ENCODE data around the gene PRODH. TPM values are rescaled to one million over a fixed set of nuclear protein-coding genes. Genes with fewer than 3 reads are reported as not detected.
"Not testable (repeated sequence)": the region's sequence is repeated elsewhere in the genome, so short reads cannot be mapped to it uniquely, and the experiment has no call there.

The PRODH gene
- total and polyA plus RNA-seq, 5 donors from 2014 or later, result not detected

DNA sequence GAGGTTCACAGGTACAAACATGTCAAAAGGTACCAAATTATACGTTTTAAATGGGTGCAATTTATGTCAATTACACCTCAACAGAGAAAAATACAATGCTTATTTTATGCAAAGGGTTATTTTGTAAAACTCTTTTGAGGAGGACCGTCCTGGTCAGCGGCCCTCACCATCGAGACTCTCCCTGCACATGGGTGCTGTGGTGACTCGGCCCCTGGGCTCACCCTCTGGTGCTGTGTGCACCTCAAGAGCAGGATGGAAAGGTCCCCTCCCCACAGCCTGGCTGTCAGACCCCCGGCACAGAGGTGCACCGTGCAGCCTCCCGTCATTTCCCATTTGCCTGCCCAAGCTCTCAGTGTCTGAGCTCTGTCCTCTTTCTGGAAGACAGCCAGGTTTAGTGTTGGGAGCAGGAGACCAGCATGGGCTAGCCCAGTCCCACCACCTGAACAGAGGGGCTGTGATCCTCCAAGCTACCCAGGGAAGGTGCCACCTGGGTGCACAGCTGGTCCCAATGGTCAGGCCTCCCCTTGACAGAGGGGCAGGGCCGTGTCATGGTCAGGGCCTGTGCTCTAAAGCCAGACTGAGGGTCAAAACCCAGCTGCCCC lies 41.8 kb upstream of the PRODH start:
- ATAC-seq (ENCODE audit: low read depth in 2 of 2), result no peak
- no peaks in the 10 kb centered on the region for H3K4me1 Mint-ChIP-seq
- H3K9me3 Mint-ChIP-seq, result peaks cover 0 to 11% (median 1%) of the 10 kb centered on the region in 7 donors

DNA sequence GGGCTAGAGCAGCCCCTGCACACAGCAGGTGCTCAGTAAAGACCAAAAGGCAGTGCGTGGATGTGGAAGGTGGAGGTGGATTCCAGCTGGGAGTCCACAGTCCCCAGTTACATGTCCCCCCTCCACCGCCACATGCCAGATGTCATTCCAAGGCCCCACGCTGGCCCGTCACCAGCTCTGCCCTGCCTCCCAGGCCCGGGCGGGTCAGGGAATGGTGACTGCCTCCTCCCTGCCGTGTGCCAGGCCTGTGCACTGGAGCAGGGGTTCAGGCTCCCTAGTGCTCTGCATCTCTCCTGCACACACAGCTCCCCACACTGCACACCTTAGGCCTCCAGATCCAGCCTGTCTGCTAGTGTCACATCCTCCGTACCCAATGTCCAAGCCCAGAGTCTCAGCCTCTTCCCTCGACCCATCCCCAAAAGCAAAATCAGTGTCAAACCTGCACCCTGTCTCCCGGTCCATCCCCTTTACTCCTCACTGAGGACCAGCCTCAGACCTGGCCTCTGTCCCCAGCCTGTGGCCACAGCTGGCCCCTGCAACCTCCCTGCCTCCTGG lies 40.2 kb upstream of the PRODH start:
- H3K27me3 ChIP-seq (ENCODE audit: control insufficient read depth, insufficient read depth, low read length), result no peaks in the 10 kb centered on the region
- DNase-seq, result no peak
- H3K9me3 ChIP-seq (ENCODE audit: control insufficient read depth in 2 of 2, low read length in 2 of 2), result peaks cover 4 to 11% of the 10 kb centered on the region in 2 experiments
- peaks cover 5% of the 10 kb centered on the region for H3K27me3 Mint-ChIP-seq
- H3K4me3 ChIP-seq (ENCODE audit: low read depth, low read length), result no peak overlapping the region
- no peaks in the 10 kb centered on the region for H3K36me3 ChIP-seq (ENCODE audit: control insufficient read depth, insufficient read depth, low read length)
- no peak overlapping the region for H3K27ac Mint-ChIP-seq
- H3K4me1 Mint-ChIP-seq, result peaks cover 0 to 3% (median 0%) of the 10 kb centered on the region in 4 donors
- no peak overlapping the region for H3K4me3 Mint-ChIP-seq
- H3K36me3 Mint-ChIP-seq, result peaks cover 5% of the 10 kb centered on the region
- no peak overlapping the region for H3K27ac ChIP-seq (ENCODE audit: insufficient read depth, low read length, poor library complexity, severe bottlenecking)
- no peaks in the 10 kb centered on the region for H3K4me1 ChIP-seq (ENCODE audit: control insufficient read depth, insufficient read depth, low read length, poor library complexity, severe bottlenecking)
- ATAC-seq (ENCODE audit: low read depth in 2 of 2), result no peak
- peaks cover 0 to 9% (median 1%) of the 10 kb centered on the region in 7 donors for H3K9me3 Mint-ChIP-seq

More for the DNA sequence above, 41.8 kb upstream of the PRODH start:
- no peak overlapping the region for H3K27ac Mint-ChIP-seq
- no peaks in the 10 kb centered on the region for H3K4me1 ChIP-seq (ENCODE audit: control insufficient read depth, insufficient read depth, low read length, poor library complexity, severe bottlenecking)
- peaks cover 5% of the 10 kb centered on the region for H3K27me3 Mint-ChIP-seq
- H3K36me3 ChIP-seq (ENCODE audit: control insufficient read depth, insufficient read depth, low read length), result no peaks in the 10 kb centered on the region
- H3K27me3 ChIP-seq (ENCODE audit: control insufficient read depth, insufficient read depth, low read length), result no peaks in the 10 kb centered on the region
- peaks cover 4 to 11% of the 10 kb centered on the region in 2 experiments for H3K9me3 ChIP-seq (ENCODE audit: control insufficient read depth in 2 of 2, low read length in 2 of 2)
- H3K27ac ChIP-seq (ENCODE audit: insufficient read depth, low read length, poor library complexity, severe bottlenecking), result no peak overlapping the region
- no peak for DNase-seq
- H3K4me3 ChIP-seq (ENCODE audit: low read depth, low read length), result no peak overlapping the region
- no peak overlapping the region for H3K4me3 Mint-ChIP-seq
- peaks cover 5% of the 10 kb centered on the region for H3K36me3 Mint-ChIP-seq

DNA sequence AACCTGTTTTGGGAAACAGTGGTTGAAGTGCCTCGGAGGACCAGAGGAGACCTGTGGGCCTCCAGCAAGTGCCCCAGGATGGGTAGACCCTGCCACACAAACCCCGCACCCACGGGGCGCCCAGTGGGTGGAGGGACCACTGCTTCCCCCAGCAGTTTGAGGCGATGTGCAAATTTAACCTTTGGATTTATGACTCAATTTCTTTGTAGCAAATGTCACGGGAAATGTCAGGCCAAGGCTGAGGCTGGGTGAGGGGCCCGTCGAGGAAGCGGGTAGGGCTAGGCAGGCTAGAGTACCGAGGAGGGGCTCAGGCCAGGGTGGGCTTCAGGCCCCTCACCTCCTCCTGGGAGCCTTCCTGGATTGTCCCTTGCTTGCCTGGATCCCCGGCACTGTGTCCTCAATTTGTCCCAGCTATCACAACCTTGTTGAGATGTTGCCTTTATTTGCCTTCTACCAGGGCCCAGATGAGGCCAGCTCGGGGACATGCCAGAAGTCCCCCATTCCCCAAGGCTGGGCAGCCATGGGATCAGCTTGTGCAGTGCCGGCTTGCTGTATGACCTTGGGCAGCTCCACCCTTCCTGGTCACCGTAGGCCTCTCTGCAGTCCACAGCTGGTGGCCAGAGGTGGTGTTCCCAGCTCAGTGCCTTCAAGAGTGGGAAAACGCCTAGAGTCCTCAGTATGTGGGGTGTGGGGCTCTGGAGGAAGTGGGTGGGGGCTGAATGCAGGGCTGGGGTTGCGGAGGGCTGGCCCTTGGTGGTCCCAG lies 39.5 kb upstream of the PRODH start:
- Mint-ChIP-seq H3K27me3 (peaks cover 5% of the 10 kb centered on the region), H3K27ac (no peak overlapping the region), H3K36me3 (peaks cover 5% of the 10 kb centered on the region), H3K9me3 (peaks cover 0 to 7% (median 1%) of the 10 kb centered on the region in 7 donors), H3K4me1 (peaks cover 0 to 3% (median 0%) of the 10 kb centered on the region in 4 donors), H3K4me3 (peak overlapping the region in 1 of 4 donors; percentile 24)
- Histone ChIP-seq H3K27ac (ENCODE audit: insufficient read depth, low read length, poor library complexity, severe bottlenecking) (no peak overlapping the region), H3K4me3 (ENCODE audit: low read depth, low read length) (no peak overlapping the region), H3K4me1 (ENCODE audit: control insufficient read depth, insufficient read depth, low read length, poor library complexity, severe bottlenecking) (peaks cover 4% of the 10 kb centered on the region), H3K9me3 (ENCODE audit: control insufficient read depth in 2 of 2, low read length in 2 of 2) (peaks cover 0 to 6% of the 10 kb centered on the region in 2 experiments), H3K27me3 (ENCODE audit: control insufficient read depth, insufficient read depth, low read length) (no peaks in the 10 kb centered on the region), H3K36me3 (ENCODE audit: control insufficient read depth, insufficient read depth, low read length) (no peaks in the 10 kb centered on the region)
- no peak for ATAC-seq (ENCODE audit: low read depth in 2 of 2)
- no peak for DNase-seq

- ATAC-seq (ENCODE audit: low read depth in 2 of 2), result no peak
- H3K4me3 Mint-ChIP-seq, result peak overlapping the region in 1 of 4 donors; percentile 15
- Histone ChIP-seq H3K36me3 (ENCODE audit: control insufficient read depth, insufficient read depth, low read length) (no peaks in the 10 kb centered on the region), H3K9me3 (ENCODE audit: control insufficient read depth in 2 of 2, low read length in 2 of 2) (no peaks in the 10 kb centered on the region), H3K4me1 (ENCODE audit: control insufficient read depth, insufficient read depth, low read length, poor library complexity, severe bottlenecking) (peaks cover 6% of the 10 kb centered on the region), H3K27ac (ENCODE audit: insufficient read depth, low read length, poor library complexity, severe bottlenecking) (no peak overlapping the region), H3K27me3 (ENCODE audit: control insufficient read depth, insufficient read depth, low read length) (no peaks in the 10 kb centered on the region), H3K4me3 (ENCODE audit: low read depth, low read length) (no peak overlapping the region)
- no peak for DNase-seq
- peaks cover 0 to 2% (median 0%) of the 10 kb centered on the region in 7 donors for H3K9me3 Mint-ChIP-seq
- H3K27me3 Mint-ChIP-seq, result peaks cover 8% of the 10 kb centered on the region
- no peak overlapping the region for H3K27ac Mint-ChIP-seq
- H3K4me1 Mint-ChIP-seq, result peaks cover 0 to 5% (median 1%) of the 10 kb centered on the region in 4 donors
- H3K36me3 Mint-ChIP-seq, result peaks cover 5% of the 10 kb centered on the region
These were observed 38.5 kb upstream of the PRODH start for GRCh38 chr22:18974477-18975180.

- H3K9me3 Mint-ChIP-seq, result peaks cover 0 to 2% (median 0%) of the 10 kb centered on the region in 7 donors
- no peaks in the 10 kb centered on the region for H3K9me3 ChIP-seq (ENCODE audit: control insufficient read depth in 2 of 2, low read length in 2 of 2)
- ATAC-seq (ENCODE audit: low read depth in 2 of 2) (no peak), DNase-seq (no peak)
- H3K36me3 Mint-ChIP-seq, result peaks cover 5% of the 10 kb centered on the region
- no peak overlapping the region for H3K27ac ChIP-seq (ENCODE audit: insufficient read depth, low read length, poor library complexity, severe bottlenecking)
- peaks cover 20% of the 10 kb centered on the region for H3K27me3 Mint-ChIP-seq
- H3K36me3 ChIP-seq (ENCODE audit: control insufficient read depth, insufficient read depth, low read length), result no peaks in the 10 kb centered on the region
- peaks cover 6% of the 10 kb centered on the region for H3K4me1 ChIP-seq (ENCODE audit: control insufficient read depth, insufficient read depth, low read length, poor library complexity, severe bottlenecking)
- H3K4me3 ChIP-seq (ENCODE audit: low read depth, low read length), result no peak overlapping the region
- no peak overlapping the region for H3K27ac Mint-ChIP-seq
- no peak overlapping the region for H3K4me3 Mint-ChIP-seq
- peaks cover 0 to 8% (median 3%) of the 10 kb centered on the region in 4 donors for H3K4me1 Mint-ChIP-seq
- H3K27me3 ChIP-seq (ENCODE audit: control insufficient read depth, insufficient read depth, low read length), result no peaks in the 10 kb centered on the region
These were observed 37.4 kb upstream of the PRODH start for GRCh38 chr22:18973264-18974031.

GRCh38 chr22:18972591-18972990 lies 36.5 kb upstream of the PRODH start:
- not testable (repeated sequence) for H3K4me3 ChIP-seq (ENCODE audit: low read depth, low read length); H3K36me3 ChIP-seq (ENCODE audit: control insufficient read depth, insufficient read depth, low read length); H3K9me3 ChIP-seq (ENCODE audit: control insufficient read depth in 2 of 2, low read length in 2 of 2); H3K27me3 ChIP-seq (ENCODE audit: control insufficient read depth, insufficient read depth, low read length); DNase-seq; H3K4me1 Mint-ChIP-seq; H3K27ac Mint-ChIP-seq; H3K36me3 Mint-ChIP-seq; ATAC-seq (ENCODE audit: low read depth in 2 of 2); H3K27ac ChIP-seq (ENCODE audit: insufficient read depth, low read length, poor library complexity, severe bottlenecking); H3K4me1 ChIP-seq (ENCODE audit: control insufficient read depth, insufficient read depth, low read length, poor library complexity, severe bottlenecking); H3K9me3 Mint-ChIP-seq
- H3K27me3 Mint-ChIP-seq, result peaks cover 15% of the 10 kb centered on the region
- H3K4me3 Mint-ChIP-seq, result peak overlapping the region in 1 of 4 donors; percentile 16

GRCh38 chr22:18972029-18972428 lies 35.9 kb upstream of the PRODH start:
- H3K9me3 Mint-ChIP-seq; H3K27me3 ChIP-seq (ENCODE audit: control insufficient read depth, insufficient read depth, low read length); H3K4me1 ChIP-seq (ENCODE audit: control insufficient read depth, insufficient read depth, low read length, poor library complexity, severe bottlenecking); H3K36me3 ChIP-seq (ENCODE audit: control insufficient read depth, insufficient read depth, low read length); H3K4me1 Mint-ChIP-seq; H3K9me3 ChIP-seq (ENCODE audit: control insufficient read depth in 2 of 2, low read length in 2 of 2); H3K4me3 ChIP-seq (ENCODE audit: low read depth, low read length); ATAC-seq (ENCODE audit: low read depth in 2 of 2); DNase-seq; H3K36me3 Mint-ChIP-seq; H3K27ac ChIP-seq (ENCODE audit: insufficient read depth, low read length, poor library complexity, severe bottlenecking): not testable (repeated sequence)
- Mint-ChIP-seq H3K27me3 (peaks cover 15% of the 10 kb centered on the region), H3K4me3 (peak overlapping the region in 2 of 4 donors; percentile 61 to 80), H3K27ac (peak overlapping the region in 1 of 3 donors; percentile 20)
